CD4-positive, alpha-beta T cell treated with Interferon gamma for 1 hour (primary cell): ENCODE data around the gene MACF1.
"Not testable (repeated sequence)": the region's sequence is repeated elsewhere in the genome, so short reads cannot be mapped to it uniquely, and the experiment has no call there.

Experiments used
- DNase-seq: peaks from one replicate; pipeline ENCODE4 v3.0.0-alpha.2; 2020

MACF1 gene, protein sequence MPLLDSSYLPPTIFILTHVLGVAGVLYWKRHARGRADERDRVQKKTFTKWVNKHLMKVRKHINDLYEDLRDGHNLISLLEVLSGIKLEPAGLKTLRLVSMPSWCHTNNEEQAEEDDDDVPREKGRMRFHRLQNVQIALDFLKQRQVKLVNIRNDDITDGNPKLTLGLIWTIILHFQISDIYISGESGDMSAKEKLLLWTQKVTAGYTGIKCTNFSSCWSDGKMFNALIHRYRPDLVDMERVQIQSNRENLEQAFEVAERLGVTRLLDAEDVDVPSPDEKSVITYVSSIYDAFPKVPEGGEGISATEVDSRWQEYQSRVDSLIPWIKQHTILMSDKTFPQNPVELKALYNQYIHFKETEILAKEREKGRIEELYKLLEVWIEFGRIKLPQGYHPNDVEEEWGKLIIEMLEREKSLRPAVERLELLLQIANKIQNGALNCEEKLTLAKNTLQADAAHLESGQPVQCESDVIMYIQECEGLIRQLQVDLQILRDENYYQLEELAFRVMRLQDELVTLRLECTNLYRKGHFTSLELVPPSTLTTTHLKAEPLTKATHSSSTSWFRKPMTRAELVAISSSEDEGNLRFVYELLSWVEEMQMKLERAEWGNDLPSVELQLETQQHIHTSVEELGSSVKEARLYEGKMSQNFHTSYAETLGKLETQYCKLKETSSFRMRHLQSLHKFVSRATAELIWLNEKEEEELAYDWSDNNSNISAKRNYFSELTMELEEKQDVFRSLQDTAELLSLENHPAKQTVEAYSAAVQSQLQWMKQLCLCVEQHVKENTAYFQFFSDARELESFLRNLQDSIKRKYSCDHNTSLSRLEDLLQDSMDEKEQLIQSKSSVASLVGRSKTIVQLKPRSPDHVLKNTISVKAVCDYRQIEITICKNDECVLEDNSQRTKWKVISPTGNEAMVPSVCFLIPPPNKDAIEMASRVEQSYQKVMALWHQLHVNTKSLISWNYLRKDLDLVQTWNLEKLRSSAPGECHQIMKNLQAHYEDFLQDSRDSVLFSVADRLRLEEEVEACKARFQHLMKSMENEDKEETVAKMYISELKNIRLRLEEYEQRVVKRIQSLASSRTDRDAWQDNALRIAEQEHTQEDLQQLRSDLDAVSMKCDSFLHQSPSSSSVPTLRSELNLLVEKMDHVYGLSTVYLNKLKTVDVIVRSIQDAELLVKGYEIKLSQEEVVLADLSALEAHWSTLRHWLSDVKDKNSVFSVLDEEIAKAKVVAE (N-terminal part only)

DNA sequence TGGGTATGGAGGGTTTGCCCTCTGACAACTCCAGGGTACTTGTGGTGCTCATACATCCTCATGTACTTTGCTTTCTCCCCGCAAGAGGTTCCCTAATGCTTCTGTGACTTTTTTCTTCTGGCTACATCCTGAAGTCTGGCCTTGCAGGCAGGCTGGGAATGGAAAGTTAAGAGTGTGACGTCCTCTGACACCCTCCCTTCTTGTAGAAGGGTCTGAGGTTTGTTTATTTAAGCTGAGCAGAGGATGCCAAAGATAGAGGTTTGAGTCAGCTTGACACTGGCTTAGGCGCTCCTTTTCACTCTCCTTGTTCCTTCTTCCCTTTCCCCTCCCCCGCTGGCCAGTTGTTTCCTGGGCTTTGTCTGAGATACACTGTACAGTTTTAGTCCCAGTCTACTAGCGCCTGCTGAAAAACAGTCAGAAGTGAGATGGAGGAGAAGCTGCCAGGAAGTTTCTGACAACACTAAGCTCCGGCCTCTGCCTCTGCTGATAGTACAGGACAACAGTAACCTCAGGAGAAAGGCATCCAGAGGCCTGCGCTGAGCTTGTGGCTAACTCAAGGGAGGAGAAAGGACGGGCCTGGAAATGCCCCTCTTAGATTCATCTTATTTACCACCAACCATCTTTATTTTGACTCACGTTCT lies at the start of gene MACF1:
Gene MACF1, plus strand, starts transcription at position 255 of the 641 bp plus-strand sequence. Its CDS starts 328 bp downstream, at position 583.
- peak; percentile 22 for DNase-seq

GRCh38 chr1:39157304-39157703 lies 47.2 kb upstream of the MACF1 start:
- DNase-seq, result no peak

DNA sequence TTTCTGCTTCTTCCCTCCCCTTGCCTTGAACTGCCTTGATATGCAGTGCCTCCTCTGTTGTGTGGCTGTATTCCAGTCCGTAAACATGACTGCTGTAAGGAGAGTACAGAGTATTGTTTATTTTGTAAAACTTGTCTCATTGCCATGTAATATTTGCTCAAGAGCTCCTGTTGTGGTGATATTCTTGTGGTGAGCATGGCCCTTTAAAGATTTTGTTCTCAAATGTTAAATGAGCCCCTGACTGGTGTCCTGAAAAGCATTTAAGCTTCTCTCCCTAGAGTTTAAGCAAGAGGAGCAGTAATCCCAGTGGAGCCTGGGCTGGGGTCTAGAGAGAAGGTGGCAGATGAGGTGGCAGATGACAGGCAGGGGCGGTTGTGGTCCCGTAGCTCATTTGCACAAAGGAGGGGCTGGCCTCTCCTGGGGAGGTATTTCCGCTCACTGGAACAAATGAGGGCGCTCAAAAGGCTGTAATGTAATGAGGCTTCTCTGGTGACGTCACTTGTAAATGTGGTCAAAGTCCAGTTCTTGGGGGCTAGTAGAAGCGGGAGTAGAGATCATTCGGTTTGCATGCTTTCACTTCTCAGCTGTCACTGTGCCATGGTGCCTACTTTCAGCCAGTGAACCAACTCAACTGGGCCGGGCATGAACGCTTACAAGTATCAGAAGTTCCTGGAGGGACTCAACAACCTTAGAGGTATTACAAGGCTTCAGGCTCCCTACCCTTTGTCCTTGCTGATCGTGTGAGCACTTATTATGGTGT lies 46.0 kb upstream of the MACF1 start:
- no peak for DNase-seq

- no peak for DNase-seq
Measured at GRCh38 chr1:39159224-39160036, 45.1 kb upstream of the MACF1 start.

DNA sequence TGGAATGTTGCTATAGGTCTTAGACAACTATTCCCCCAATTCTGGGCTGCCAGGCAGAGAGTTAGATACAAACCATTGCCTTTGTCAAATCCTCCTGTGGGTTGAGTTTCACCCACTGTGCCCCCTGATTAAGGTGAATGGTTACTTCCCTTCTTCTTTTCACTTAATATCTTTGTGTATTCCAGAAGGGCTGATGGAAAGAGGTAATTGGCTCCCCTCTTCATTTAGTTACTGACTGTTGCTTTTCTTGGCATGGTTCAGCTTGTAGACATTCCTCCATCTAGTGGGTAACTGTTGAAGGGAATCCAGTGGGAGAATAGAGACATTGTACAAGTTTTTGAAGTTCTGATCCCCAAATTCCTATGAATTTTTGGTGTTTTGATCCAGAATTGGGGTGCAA lies 43.8 kb upstream of the MACF1 start:
- no peak for DNase-seq

- DNase-seq, result not testable (repeated sequence)
Measured at GRCh38 chr1:39161811-39162210, 42.7 kb upstream of the MACF1 start.

GRCh38 chr1:39163469-39163868 lies 41.0 kb upstream of the MACF1 start:
- no peak for DNase-seq

- no peak for DNase-seq
Measured at GRCh38 chr1:39164256-39164655, 40.2 kb upstream of the MACF1 start.

DNA sequence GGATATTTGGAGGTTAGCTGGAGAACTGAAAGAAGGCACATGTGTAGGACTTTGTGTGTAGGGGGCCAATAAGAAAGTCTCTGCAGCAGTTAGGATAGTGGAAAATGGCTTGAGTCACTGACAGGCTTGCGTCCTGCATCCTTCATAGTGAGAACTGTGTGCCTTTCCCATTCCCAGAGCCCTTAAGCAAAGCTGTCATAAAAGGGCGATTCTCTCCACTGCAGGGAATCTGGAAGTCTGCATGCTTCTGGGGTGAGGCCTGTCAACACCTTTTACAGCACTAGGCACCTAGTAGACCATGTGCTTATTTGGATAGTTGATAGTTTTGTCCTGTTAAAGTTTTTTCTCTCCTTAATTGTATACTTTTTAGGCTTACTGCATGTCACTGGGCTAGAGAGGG lies 39.4 kb upstream of the MACF1 start:
- DNase-seq, result no peak

DNA sequence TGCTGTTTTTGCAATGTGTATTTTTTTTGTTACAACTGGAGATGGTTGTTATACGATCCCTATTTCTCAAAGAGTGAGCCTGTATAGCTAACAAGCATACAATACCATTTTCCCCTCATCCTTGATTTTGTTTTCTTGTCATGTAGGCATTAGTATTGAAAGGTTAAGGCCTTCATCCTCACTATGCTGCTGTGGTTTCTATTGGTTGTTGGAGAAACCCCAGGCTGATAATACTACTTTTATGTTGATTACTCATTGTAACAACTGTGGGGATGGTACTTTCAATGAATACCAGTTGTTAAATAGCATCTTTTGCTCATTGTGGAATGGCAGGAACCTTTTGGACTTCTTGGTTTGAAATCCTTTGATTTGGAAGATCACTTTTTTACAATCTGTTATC lies 39.0 kb upstream of the MACF1 start:
- no peak for DNase-seq

DNA sequence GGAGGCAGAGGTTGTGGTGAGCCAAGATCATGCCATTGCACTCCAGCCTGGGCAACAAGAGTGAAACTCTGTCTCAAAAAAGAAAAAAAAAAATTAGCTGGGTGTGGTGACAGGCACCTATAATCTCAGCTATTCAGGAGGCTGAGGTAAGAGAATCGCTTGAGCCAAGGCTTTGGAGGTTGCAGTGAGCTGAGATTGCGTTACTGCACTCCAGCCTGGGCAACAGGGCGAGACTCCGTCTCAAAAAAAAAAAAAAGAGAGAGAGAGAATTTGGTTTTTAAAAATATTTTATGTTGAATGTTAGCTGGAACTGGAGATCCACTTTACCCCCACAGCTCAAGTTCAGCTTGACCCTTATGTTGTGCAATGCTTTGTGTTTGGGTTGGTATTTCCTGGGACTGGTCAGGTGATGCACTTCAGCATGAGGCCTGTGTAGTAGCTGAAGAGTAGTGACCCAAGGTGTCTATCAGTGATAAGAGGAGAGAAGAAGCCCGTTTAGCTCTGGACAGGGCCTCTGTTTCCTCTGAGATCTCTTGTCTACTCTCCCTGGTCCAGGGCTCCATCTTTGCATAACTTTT lies 36.8 kb upstream of the MACF1 start:
- DNase-seq, result no peak

GRCh38 chr1:39168301-39169080 lies 36.0 kb upstream of the MACF1 start:
- no peak for DNase-seq

DNA sequence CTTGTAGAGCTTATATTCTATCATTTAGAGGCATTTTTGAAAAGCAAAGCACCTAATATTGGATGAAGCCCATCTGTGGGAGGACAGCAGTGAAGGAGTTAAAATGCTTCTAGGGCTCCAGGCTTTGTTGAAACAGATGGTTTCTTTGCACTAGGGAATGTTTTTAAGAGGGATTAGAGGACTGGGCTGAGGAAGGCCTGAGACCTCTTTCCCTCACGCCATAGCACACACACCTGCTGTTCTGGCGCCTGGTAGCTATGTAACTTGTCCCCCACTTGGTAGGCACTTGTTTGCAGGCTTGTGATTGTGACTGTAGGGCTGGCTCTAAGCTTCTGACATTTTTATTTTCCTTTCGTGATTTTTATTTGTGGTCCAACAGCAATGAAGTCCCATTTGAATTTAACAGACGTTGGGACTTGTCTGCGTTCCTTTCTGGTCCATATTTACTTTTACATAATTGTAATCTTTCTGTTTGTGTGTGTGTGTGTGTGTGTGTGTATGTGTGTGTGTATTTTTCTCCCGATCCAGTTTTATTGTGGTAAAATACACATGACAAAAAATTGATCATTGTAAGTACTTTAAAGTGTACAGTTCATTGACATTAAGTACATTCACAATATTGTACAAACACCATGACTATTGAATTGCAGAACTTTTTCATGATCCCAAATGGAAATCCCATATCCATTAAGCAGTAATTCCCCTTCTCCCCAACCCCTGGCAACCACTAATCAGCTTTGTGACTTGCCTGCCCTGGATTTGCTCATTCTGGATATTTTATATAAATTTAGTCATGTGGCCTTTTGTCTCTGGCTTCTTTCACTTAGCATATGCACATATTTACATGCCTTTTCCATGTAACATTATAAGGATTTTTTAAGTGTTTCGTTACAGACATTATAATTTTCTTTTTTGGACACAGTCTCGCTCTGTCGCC lies 33.5 kb upstream of the MACF1 start:
- DNase-seq, result no peak

DNA sequence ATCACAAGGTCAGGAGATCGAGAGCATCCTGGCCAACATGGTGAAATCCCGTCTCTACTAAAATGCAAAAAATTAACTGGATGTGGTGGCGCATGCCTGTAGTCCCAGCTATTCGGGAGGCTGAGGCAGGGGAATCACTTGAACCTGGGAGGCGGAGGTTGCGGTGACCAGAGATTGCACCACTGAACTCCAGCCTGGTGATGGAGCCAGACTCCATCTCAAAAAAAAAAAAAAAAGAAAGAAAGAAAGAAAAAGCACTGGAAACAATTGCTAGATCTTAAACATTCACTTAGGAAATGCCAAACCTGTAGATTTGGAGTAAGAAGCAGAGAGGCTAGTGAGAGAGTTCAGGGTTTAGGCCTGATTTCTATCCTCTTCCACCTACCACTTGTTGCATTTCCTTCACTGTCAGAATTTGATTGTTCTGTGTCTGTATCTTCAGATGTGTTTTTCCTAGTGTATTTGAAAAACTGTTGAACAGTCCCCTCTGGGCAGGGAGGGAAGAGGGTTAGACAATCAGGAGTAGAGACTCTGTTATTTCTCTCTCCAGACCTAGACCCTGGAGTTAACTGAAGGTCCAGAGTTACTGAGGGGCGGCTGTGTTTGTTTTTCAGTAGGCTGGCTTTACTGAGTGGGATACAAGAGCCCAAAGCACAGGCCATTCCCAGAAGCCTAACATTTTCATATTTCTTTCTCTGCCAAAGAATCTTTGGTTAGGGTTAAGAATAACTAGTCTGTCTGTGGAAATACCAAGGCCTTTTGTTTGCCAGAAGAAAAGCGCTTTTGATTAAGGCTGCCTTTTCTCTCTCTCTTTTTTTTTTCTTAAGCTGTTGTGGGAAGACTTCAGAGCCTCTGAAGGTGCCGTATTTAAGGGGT lies 31.1 kb upstream of the MACF1 start:
- DNase-seq, result no peak

DNA sequence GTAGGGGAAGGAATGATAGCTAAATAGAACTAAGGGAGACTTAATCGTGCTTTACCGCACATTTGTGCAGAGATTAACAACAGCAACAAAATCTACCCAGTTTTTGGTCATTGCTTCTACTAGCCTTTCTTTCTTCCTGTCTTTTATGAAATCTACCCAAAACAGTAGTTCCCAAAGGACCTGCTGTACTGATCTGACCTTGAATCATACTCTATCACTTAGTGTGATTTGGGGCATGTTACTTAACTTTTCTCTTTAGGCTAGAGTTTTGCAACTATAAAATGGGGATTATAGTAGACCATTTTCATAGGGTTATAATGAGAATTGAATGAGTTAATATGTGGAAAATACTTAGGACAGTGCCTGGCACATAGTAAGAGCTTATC lies 30.5 kb upstream of the MACF1 start:
- no peak for DNase-seq

GRCh38 chr1:39174390-39175081 lies 30.0 kb upstream of the MACF1 start:
- DNase-seq, result no peak

- DNase-seq, result no peak
Measured at GRCh38 chr1:39177706-39178105, 26.8 kb upstream of the MACF1 start.
